ENCODE measurements around the gene HOOK2.

- no peak for TF ChIP-seq CTCF (conservative IDR thresholded peaks at IDR 0.05; ENCODE audit: low read length)
- no peak for TF ChIP-seq EZH2phosphoT487 (IDR thresholded peaks at IDR 0.05; ENCODE audit: borderline replicate concordance)
Observed at GRCh38 chr19:12778905-12779161, 3.5 kb upstream of the HOOK2 start.
